Mesendoderm (in vitro differentiated cells): ENCODE data around the gene PLN.

Experiments
- DNase-seq: peaks from one replicate; pipeline ENCODE4 v3.0.0; 2013
- H2AK5ac ChIP-seq: 2 replicates; pipeline ENCODE4 v1.6.1; 2013; ENCODE audit warnings: low read length, inconsistent platforms
- H2BK120ac ChIP-seq: 2 replicates; pipeline ENCODE4 v1.6.1; 2013; ENCODE audit warnings: low read depth, mild to moderate bottlenecking, low read length, moderate library complexity, mixed read lengths
- H2BK15ac ChIP-seq: replicated peaks from 2 replicates; pipeline ENCODE4 v1.6.1; 2013; ENCODE audit warnings: low read depth, mild to moderate bottlenecking, moderate library complexity
- H2BK5ac ChIP-seq: 2 replicates; pipeline ENCODE4 v1.6.1; 2013; ENCODE audit warnings: low read length, inconsistent platforms
- H3K18ac ChIP-seq: 2 replicates; pipeline ENCODE4 v1.6.1; 2013; ENCODE audit warnings: mild to moderate bottlenecking, low read length, mixed read lengths
- H3K23ac ChIP-seq: one replicate; pipeline ENCODE4 v1.6.1; 2013; ENCODE audit warnings: low read length
- H3K27ac ChIP-seq: 2 replicates; pipeline ENCODE4 v1.5.1; 2013; ENCODE audit warnings: low read depth, mild to moderate bottlenecking, inconsistent platforms, low read length, moderate library complexity
- H3K27me3 ChIP-seq: 2 replicates; pipeline ENCODE4 v1.6.1; 2013; ENCODE audit warnings: low read length, control low read depth, mild to moderate bottlenecking, inconsistent platforms; ENCODE audit not compliant: insufficient read depth, poor library complexity
- H3K36me3 ChIP-seq: 2 replicates; pipeline ENCODE4 v1.6.1; 2013; ENCODE audit warnings: low read length, inconsistent platforms; ENCODE audit not compliant: control insufficient read depth, insufficient read depth
- H3K4ac ChIP-seq: one replicate; pipeline ENCODE4 v1.6.1; 2013; ENCODE audit warnings: low read depth, mild to moderate bottlenecking, low read length, moderate library complexity
- H3K4me1 ChIP-seq: 2 replicates; pipeline ENCODE4 v1.6.1; 2013; ENCODE audit warnings: low read depth, low read length, inconsistent platforms; ENCODE audit not compliant: control insufficient read depth
- H3K4me2 ChIP-seq: 2 replicates; pipeline ENCODE4 v1.6.1; 2013; ENCODE audit warnings: low read length
- H3K4me3 ChIP-seq: 2 replicates; pipeline ENCODE4 v1.5.1; 2013; ENCODE audit warnings: mild to moderate bottlenecking, low read length
- H3K56ac ChIP-seq: one replicate; pipeline ENCODE4 v1.6.1; 2013; ENCODE audit warnings: low read length
- H3K79me1 ChIP-seq: 2 replicates; pipeline ENCODE4 v1.6.1; 2013; ENCODE audit warnings: low read length, inconsistent platforms
- H3K79me2 ChIP-seq: 2 replicates; pipeline ENCODE4 v1.6.1; 2013; ENCODE audit warnings: mild to moderate bottlenecking, low read length; ENCODE audit not compliant: control insufficient read depth, insufficient read depth
- H3K9ac ChIP-seq: 2 replicates; pipeline ENCODE4 v1.6.1; 2013; ENCODE audit warnings: low read length, inconsistent platforms
- H4K5ac ChIP-seq: one replicate; pipeline ENCODE4 v1.6.1; 2013; ENCODE audit warnings: low read length
- H4K8ac ChIP-seq: one replicate; pipeline ENCODE4 v1.6.1; 2013; ENCODE audit warnings: low read depth, mild to moderate bottlenecking, control low read depth, low read length, moderate library complexity
- WGBS: extraction: QIAGEN DNeasy Blood & Tissue Kit; methylation state at CpG from one replicate; pipeline ENCODE4 v1.1.7; 2013; ENCODE audit warnings: low lambda C conversion rate, missing lambda C conversion rate; ENCODE audit not compliant: insufficient coverage; ENCODE audit errors: extremely low coverage; 5-methylcytosine and 5-hydroxymethylcytosine counted together

Gene PLN

DNA sequence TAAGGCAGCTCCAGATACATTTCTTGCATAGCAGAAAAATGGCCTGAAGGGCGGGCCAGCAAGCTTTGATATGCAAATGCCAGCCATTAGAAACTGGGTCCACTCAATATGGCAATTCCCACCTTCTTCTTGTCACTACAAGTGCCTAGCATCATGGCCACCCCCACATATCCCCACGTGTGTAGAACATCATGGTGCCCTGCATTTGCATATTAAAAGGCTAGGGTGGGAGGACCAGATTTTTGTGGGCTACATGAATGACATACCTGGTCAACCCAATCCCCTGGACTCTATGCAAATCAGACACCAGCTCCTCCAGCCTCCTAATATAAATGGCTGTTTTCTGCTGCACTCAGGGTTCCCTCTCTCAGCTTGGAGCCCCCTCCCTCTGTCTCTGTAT, 31.7 kb downstream of the PLN start:
- Histone ChIP-seq H3K79me2 (no peaks in the 10 kb centered on the region), H3K18ac (no peak overlapping the region), H3K27me3 (no peaks in the 10 kb centered on the region), H2BK5ac (no peak overlapping the region), H3K4me3 (no peak overlapping the region), H3K4ac (no peak overlapping the region), H2BK120ac (no peak overlapping the region), H3K27ac (no peak overlapping the region), H4K8ac (no peak overlapping the region), H4K5ac (no peak overlapping the region), H3K4me2 (no peak overlapping the region), H2AK5ac (no peak overlapping the region), H3K9ac (no peak overlapping the region), H3K56ac (no peak overlapping the region), H3K36me3 (no peaks in the 10 kb centered on the region), H3K4me1 (peaks cover 6% of the 10 kb centered on the region), H2BK15ac (no peak overlapping the region), H3K23ac (no peak overlapping the region), H3K79me1 (no peaks in the 10 kb centered on the region)
- DNase-seq = no peak
- no CpG with 5 or more reads among the region's 2 CpGs for WGBS

GRCh38 chr6:118580585-118581419, 32.7 kb downstream of the PLN start:
- H4K8ac ChIP-seq = no peak overlapping the region
- DNase-seq = peak; percentile 89
- H3K4me1 ChIP-seq = peaks cover 6% of the 10 kb centered on the region
- no peak overlapping the region for H2BK15ac ChIP-seq
- no peak overlapping the region for H2BK5ac ChIP-seq
- H4K5ac ChIP-seq = no peak overlapping the region
- H2AK5ac ChIP-seq = no peak overlapping the region
- H3K4me3 ChIP-seq = no peak overlapping the region
- H3K56ac ChIP-seq = no peak overlapping the region
- H3K36me3 ChIP-seq = no peaks in the 10 kb centered on the region
- no peak overlapping the region for H3K18ac ChIP-seq
- no peak overlapping the region for H3K23ac ChIP-seq
- H3K79me2 ChIP-seq = no peaks in the 10 kb centered on the region
- H3K27me3 ChIP-seq = no peaks in the 10 kb centered on the region
- H3K79me1 ChIP-seq = no peaks in the 10 kb centered on the region
- WGBS = no CpG with 5 or more reads among the region's 10 CpGs
- H3K4me2 ChIP-seq = no peak overlapping the region
- no peak overlapping the region for H2BK120ac ChIP-seq
- no peak overlapping the region for H3K4ac ChIP-seq
- no peak overlapping the region for H3K9ac ChIP-seq
- no peak overlapping the region for H3K27ac ChIP-seq

DNA sequence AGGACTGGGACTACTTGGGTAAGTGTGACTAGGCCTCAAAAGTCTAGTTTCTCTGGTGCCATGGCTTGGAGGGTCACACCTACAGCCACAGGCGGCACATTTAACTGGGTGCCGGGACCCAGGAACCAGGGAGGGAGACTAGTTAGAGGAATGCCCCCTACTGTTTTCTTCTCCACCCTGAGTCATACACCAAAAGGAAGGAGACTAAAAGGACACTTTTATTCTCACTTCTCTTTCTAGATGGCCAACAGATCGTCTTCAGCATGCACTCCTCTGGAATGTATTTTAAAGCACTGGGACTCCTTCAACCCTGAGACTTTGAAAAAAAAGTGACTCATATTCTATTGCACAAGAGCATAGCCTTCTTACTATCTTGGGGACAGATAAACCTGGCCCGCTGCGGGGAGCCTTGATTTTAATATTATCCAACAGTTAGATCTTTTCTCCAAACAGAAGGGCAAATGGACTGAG, 33.4 kb downstream of the PLN start:
- Histone ChIP-seq H3K4me3 (no peak overlapping the region), H3K56ac (peak overlapping the region; percentile 2), H2BK5ac (no peak overlapping the region), H4K5ac (no peak overlapping the region), H3K79me2 (no peaks in the 10 kb centered on the region), H3K4me1 (peaks cover 6% of the 10 kb centered on the region), H3K18ac (no peak overlapping the region), H3K4ac (no peak overlapping the region), H3K4me2 (no peak overlapping the region), H3K27ac (peak overlapping the region; percentile 12), H3K79me1 (no peaks in the 10 kb centered on the region), H2BK15ac (no peak overlapping the region), H3K23ac (no peak overlapping the region), H2BK120ac (no peak overlapping the region), H2AK5ac (no peak overlapping the region), H3K9ac (no peak overlapping the region), H3K27me3 (no peaks in the 10 kb centered on the region), H3K36me3 (no peaks in the 10 kb centered on the region), H4K8ac (no peak overlapping the region)
- WGBS = no CpG with 5 or more reads among the region's 5 CpGs
- peak; percentile 45 for DNase-seq

DNA sequence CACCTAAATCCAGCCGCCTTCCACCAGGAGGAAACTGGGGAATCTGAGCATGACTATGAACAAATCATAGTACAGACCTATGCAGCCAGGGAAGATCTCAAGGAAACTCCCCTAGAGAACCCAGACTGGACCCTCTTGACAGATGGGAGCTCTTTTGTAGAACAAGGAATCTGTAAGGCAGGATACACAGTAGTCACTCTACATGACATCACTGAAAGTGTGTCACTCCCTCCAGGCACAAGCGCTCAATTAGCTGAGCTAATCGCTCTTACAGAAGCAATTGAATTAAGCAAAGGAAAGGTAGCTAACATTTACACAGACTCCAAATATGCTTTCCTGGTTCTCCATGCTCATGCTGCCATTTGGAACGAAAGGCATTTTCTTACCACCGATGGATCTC, 36.8 kb downstream of the PLN start:
- Histone ChIP-seq H2BK15ac (no peak overlapping the region), H3K56ac (no peak overlapping the region), H3K4me2 (no peak overlapping the region), H2BK120ac (no peak overlapping the region), H3K4me1 (peaks cover 6% of the 10 kb centered on the region), H2AK5ac (no peak overlapping the region), H3K18ac (no peak overlapping the region), H3K79me1 (no peaks in the 10 kb centered on the region), H4K5ac (no peak overlapping the region), H2BK5ac (no peak overlapping the region), H3K4me3 (no peak overlapping the region), H3K4ac (no peak overlapping the region), H3K36me3 (no peaks in the 10 kb centered on the region), H3K79me2 (no peaks in the 10 kb centered on the region), H4K8ac (no peak overlapping the region), H3K27ac (no peak overlapping the region), H3K23ac (no peak overlapping the region), H3K27me3 (no peaks in the 10 kb centered on the region), H3K9ac (no peak overlapping the region)
- WGBS = no CpG with 5 or more reads among the region's 5 CpGs
- DNase-seq = no peak

DNA sequence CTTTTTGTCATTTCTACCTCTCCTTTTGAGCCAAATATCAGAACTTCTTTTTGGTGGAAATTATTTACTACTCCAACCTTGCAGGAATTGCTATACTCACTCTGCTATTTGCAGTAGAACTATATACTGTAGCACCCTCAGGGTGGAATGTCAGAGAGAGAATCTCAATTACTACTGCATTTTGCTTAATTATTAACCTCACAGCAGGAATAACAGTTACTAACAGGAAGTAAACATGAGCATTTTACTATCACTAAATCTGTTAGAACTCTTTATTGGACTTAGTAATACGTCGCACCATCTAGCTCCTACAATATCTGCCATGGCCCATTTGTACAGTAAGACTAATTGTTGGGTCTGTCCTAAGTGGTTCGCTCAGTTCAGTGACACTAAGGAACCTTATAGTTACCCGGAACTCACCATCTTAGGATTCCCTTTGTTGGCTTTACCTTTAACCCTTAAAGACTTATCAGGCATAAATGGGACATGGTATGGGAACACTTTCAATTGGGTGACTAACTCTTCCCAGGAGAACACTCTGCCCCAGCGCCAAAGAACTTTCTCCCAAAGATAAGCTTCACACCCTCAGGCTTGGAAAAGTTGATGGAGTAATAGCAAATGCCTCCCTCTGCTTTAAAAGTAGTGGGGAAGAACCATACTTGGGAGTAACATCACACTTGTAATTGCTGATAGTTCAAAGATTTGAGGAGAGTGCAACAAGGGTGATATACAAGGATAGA, 38.8 kb downstream of the PLN start:
- H4K8ac ChIP-seq = no peak overlapping the region
- H3K4me3 ChIP-seq = no peak overlapping the region
- no peak overlapping the region for H3K9ac ChIP-seq
- no peak overlapping the region for H2BK5ac ChIP-seq
- no peak overlapping the region for H2BK15ac ChIP-seq
- no peak overlapping the region for H3K23ac ChIP-seq
- H3K79me1 ChIP-seq = no peaks in the 10 kb centered on the region
- no peak overlapping the region for H3K4ac ChIP-seq
- no peak overlapping the region for H2AK5ac ChIP-seq
- no CpG with 5 or more reads among the region's 5 CpGs for WGBS
- no peaks in the 10 kb centered on the region for H3K79me2 ChIP-seq
- peak; percentile 47 for DNase-seq
- no peak overlapping the region for H3K56ac ChIP-seq
- peaks cover 3% of the 10 kb centered on the region for H3K4me1 ChIP-seq
- no peak overlapping the region for H2BK120ac ChIP-seq
- H4K5ac ChIP-seq = no peak overlapping the region
- H3K36me3 ChIP-seq = no peaks in the 10 kb centered on the region
- no peak overlapping the region for H3K18ac ChIP-seq
- no peaks in the 10 kb centered on the region for H3K27me3 ChIP-seq
- H3K27ac ChIP-seq = no peak overlapping the region
- no peak overlapping the region for H3K4me2 ChIP-seq
